Small intestine (tissue), 7 donors: Measurements from ENCODE around the gene GNMT. TPM values are rescaled to one million over a fixed set of nuclear protein-coding genes. Genes with fewer than 3 reads are reported as not detected.

ENCODE experiments used
- DNase-seq, 2 donors: peaks; one replicate each; pipeline versions ENCODE4 v3.0.0 to v3.0.0-alpha.2; 2013
- FAIRE-seq: peaks from 2 replicates; lab custom pipeline; 2012; peaks lifted over from hg19 to GRCh38; lab: Jason Lieb, UNC
- H3K27ac ChIP-seq, 3 donors: one replicate each; pipeline ENCODE4 v1.5.1; 2013; ENCODE audit warnings: low read length in 2 of 3, mild to moderate bottlenecking in 2 of 3, control low read depth in 1 of 3, inconsistent platforms in 1 of 3, low read depth in 1 of 3, moderate library complexity in 1 of 3
- H3K27me3 ChIP-seq, 3 donors: one replicate each; pipeline ENCODE4 v1.6.1; 2013; ENCODE audit warnings: low read length in 3 of 3, inconsistent platforms in 1 of 3; ENCODE audit not compliant: control insufficient read depth in 3 of 3, insufficient read depth in 3 of 3
- H3K36me3 ChIP-seq, 3 donors: one replicate each; pipeline ENCODE4 v1.6.1; 2013; ENCODE audit warnings: low read length in 3 of 3, inconsistent platforms in 1 of 3, low read depth in 1 of 3, mild to moderate bottlenecking in 1 of 3, moderate library complexity in 1 of 3; ENCODE audit not compliant: control insufficient read depth in 3 of 3, insufficient read depth in 2 of 3
- H3K4me1 ChIP-seq, 3 donors: one replicate each; pipeline ENCODE4 v1.6.1; 2013; ENCODE audit warnings: low read length in 2 of 3, inconsistent platforms in 1 of 3, low read depth in 1 of 3, mild to moderate bottlenecking in 1 of 3, moderate library complexity in 1 of 3; ENCODE audit not compliant: control insufficient read depth in 3 of 3, insufficient read depth in 2 of 3
- H3K4me3 ChIP-seq, 3 donors: one replicate each; pipeline ENCODE4 v1.5.1; 2013; ENCODE audit warnings: low read length in 3 of 3, control low read depth in 1 of 3, inconsistent platforms in 1 of 3, low read depth in 1 of 3, mild to moderate bottlenecking in 1 of 3, moderate library complexity in 1 of 3
- H3K9me3 ChIP-seq, 2 donors: one replicate each; pipeline ENCODE4 v1.6.1; 2013; ENCODE audit warnings: low read depth in 1 of 2, low read length in 1 of 2; ENCODE audit not compliant: control insufficient read depth in 2 of 2, insufficient read depth in 1 of 2
- WGBS, 3 donors: extraction: QIAGEN DNeasy Blood & Tissue Kit; methylation state at CpG; one replicate each; pipeline ENCODE4 v1.1.7; 2013; 5-methylcytosine and 5-hydroxymethylcytosine counted together
- polyA plus RNA-seq, 4 donors: library from polyadenylated mRNA; stranded (reverse) in 3 of 4; unstranded in 1 of 4; fragments of 200-250 nt in 3 of 4; fragments of 120-200 nt in 1 of 4; gene quantifications; one replicate each; pipeline versions ENCODE4 v1.2.1 to v1.2.3, GENCODE V29; 2013
- donor health status: healthy with polysubstance abuse.
- donor health status: control.
- donor health status: control.
- donor health status: Bipolar disorder and iron deficiency.
- donor health status: healthy.

Gene GNMT
- polyA plus RNA-seq, 4 donors, result 0.34 to 0.35 TPM; not detected in 2

DNA sequence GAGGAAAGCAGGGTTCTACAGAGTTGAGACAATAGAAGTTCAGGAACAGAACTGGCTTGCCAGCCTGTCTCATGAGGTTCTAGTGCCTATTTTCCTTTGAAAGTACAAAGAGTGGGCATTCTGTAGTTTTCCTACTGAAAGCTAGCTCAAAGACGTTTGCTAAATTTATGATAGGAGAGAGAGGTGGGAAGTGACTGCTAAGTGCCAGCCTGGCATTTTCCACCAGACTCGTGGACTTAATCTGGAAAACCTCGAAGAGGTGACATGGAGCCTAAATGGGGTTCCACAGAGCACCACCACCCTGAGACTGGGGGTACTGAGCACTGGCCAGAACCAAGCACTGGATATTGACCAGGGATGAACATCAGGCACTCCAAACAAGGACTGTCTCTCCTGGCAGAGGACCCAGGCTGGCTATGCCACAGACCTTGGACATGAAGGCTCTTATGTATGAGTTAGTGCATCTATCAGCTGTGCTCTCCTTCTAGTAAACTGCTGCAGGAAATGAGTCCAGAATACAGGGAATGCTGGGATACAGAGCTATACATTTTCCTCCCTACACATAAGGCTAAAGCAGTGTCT lies 11.3 kb downstream of the GNMT start:
- DNase-seq (no peak), FAIRE-seq (no peak)
- peaks cover 8 to 53% (median 19%) of the 10 kb centered on the region in 3 donors for H3K36me3 ChIP-seq
- H3K27me3 ChIP-seq, result no peaks in the 10 kb centered on the region
- no peak overlapping the region for H3K27ac ChIP-seq
- peaks cover 0 to 3% (median 0%) of the 10 kb centered on the region in 3 donors for H3K4me1 ChIP-seq
- WGBS, 3 donors, result 82 to 89% (median 86%) methylated on average over 3 of the region's 3 CpGs
- no peak overlapping the region for H3K4me3 ChIP-seq
- no peaks in the 10 kb centered on the region for H3K9me3 ChIP-seq

DNA sequence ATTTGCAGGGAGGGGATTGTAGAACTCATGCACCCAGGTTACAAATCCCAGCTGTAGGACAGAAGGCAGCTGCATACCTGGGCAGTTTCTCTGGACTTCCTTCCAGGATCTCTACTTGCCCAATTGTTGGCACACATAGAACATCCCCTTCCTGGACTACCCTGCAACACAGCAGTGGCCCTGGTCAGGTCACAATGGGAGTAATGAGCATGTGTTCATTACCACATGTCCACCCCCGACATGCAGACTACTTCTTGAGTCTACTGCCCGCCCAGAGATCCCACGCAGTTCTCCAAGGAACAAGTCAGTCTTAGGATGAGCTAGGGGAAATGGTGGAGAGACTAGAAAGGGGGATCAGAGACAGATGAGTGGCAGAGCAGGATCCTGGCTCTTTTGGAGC lies 13.4 kb downstream of the GNMT start:
- H3K27me3 ChIP-seq, result no peaks in the 10 kb centered on the region
- no peak for DNase-seq
- 87 to 98% (median 97%) methylated on average over 3 of the region's 3 CpGs for WGBS, 3 donors
- H3K4me1 ChIP-seq, result peaks cover 0 to 7% (median 3%) of the 10 kb centered on the region in 3 donors
- no peak for FAIRE-seq
- peaks cover 5 to 38% (median 5%) of the 10 kb centered on the region in 3 donors for H3K36me3 ChIP-seq
- no peak overlapping the region for H3K27ac ChIP-seq
- no peak overlapping the region for H3K4me3 ChIP-seq
- no peaks in the 10 kb centered on the region for H3K9me3 ChIP-seq

DNA sequence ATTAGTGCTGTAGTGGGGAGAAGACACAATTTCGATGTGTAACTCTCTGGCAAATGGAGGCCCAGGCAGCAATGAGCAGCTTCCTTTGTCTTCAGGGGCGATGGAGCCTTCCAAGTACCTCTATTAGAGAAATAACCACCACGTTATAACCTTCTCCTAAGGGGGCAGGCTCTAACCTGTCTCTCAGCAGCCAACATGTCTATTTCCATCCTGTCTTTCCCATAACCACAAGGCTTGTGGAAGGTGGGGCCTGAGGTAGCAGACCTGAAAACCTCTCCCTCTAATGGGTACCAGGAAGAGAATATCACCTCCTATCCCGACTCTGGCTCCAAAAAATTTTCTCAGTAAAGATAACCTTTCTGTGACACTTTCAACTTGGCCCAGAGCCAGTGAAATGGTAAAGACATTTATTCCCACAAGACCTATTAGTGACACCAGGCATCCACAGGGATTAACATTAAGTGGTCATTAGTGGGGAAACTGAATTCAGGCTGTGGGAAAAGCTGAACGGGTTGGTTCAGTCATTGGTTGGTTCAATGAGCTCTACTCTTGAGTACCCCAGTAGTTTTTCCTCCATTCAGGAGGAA lies 14.5 kb downstream of the GNMT start:
- Histone ChIP-seq H3K4me3 (no peak overlapping the region), H3K9me3 (no peaks in the 10 kb centered on the region), H3K36me3 (peaks cover 0 to 27% (median 5%) of the 10 kb centered on the region in 3 donors), H3K27ac (no peak overlapping the region), H3K4me1 (peaks cover 3 to 12% (median 8%) of the 10 kb centered on the region in 3 donors), H3K27me3 (no peaks in the 10 kb centered on the region)
- FAIRE-seq, result no peak
- 81 to 87% (median 84%) methylated on average over 5 of the region's 5 CpGs for WGBS, 3 donors
- DNase-seq, result no peak

DNA sequence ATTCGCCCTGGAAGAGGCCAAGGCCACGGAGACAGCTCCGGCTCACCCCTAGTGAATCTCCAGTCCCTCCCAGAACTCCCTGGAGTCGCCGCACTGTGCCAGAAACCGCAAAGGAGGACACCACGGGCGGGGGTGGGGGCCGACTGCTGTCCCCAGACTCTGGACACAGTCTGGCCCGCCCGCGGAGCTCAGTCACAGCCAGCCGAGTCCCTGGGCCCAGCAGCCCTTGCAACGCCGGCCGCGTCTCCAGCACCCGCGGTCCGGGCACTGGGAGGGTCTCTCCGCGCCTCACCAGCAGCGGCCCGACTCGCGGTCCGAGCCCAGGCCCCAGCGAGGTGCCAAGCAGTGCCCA lies 17.9 kb downstream of the GNMT start:
- no peak for FAIRE-seq

DNA sequence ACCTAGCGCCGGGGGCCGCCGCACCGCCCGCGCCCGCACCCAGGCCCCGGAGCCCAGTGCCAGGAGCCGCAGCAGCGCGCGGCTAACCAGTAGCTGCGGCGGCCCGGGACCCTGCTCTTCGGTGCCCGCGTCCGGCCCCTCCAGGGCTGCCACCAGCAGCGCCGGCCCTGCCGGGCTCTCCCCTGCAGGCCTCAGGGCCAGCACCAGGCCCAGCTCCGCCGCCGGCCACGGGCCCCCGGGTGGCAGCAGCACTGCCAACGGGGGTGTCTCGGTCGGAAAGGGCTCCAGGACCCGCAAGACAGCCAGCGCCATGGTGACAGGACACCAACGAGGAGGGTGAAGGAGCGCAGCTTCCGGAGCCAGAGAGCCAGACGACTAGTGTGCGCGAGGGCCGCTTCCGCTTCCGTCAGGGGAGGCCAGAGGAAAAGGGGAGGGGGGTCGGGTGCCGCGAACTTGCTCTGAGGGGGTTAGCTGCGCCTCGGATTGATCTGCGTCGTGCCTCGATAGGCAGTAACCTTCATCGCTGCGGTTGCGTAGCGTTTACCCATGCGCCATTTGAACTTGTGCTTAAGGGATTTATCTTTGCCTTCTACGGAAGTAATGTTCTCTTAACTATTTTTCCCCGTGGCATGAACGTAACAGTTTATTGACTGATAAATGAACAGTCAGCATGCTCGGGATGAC lies 18.4 kb downstream of the GNMT start, which contains the start of gene PEX6:
TSS of gene PEX6 (minus strand) at position 343 of the 684 bp plus-strand sequence. CDS start at position 312, 31 bp downstream.
- FAIRE-seq (no peak), DNase-seq (peak; percentile 93)
- WGBS, 3 donors, result 0% methylated on average over 45 to 59 of the region's 59 CpGs
- peak within 1 kb of the TSS; percentile 83 to 98 (median 97) for H3K27ac ChIP-seq
- H3K9me3 ChIP-seq, result no peaks in the 10 kb centered on the region
- peak within 1 kb of the TSS; percentile 62 to 94 (median 90) for H3K4me3 ChIP-seq
- H3K36me3 ChIP-seq, result peaks cover 0 to 9% (median 0%) of the 10 kb centered on the region in 3 donors
- H3K27me3 ChIP-seq, result no peaks in the 10 kb centered on the region
- H3K4me1 ChIP-seq, result peaks cover 3 to 14% (median 12%) of the 10 kb centered on the region in 3 donors

More for the DNA sequence above, 17.9 kb downstream of the GNMT start:
- peak overlapping the region; percentile 62 to 94 (median 90) for H3K4me3 ChIP-seq
- no peaks in the 10 kb centered on the region for H3K9me3 ChIP-seq
- H3K27ac ChIP-seq, result peak overlapping the region; percentile 83 to 98 (median 97)
- WGBS, 3 donors, result 0 to 1% (median 0%) methylated on average over 21 to 28 of the region's 28 CpGs
- peaks cover 0 to 15% (median 4%) of the 10 kb centered on the region in 3 donors for H3K36me3 ChIP-seq
- no peaks in the 10 kb centered on the region for H3K27me3 ChIP-seq
- DNase-seq, result peak; percentile 47 to 74
- H3K4me1 ChIP-seq, result peaks cover 3 to 12% (median 9%) of the 10 kb centered on the region in 3 donors

DNA sequence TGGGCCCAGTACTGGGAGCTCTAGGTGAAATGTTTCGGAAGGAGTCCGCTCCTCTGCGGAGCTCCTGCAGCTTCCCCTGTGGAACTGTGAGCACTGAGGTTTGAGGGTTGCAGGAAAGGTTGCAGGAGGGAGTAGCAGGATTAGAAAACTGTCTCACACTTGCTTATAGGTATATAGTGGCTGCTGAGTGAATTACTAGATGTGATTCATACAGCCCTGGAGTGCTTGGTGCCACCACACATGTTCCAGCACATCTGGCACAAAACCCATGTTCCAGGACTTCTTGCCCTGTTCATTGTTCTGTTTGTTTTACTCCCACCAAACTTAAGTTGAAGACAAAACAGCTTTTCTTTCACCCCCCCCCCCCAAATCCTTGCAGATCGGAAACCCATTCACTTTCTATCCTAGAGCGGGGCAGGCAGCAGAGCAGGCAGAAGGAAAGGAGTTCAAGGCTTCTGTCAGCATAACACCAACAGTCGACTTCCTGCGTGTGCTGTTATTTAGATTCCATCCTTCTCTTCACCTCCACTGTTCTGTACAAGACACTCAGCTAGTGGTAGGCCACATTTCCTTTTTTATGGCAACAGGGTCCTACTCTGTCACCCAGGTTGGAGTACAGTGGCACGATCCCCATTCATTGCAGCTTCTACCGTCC lies 19.1 kb downstream of the GNMT start:
- Histone ChIP-seq H3K27ac (peak overlapping the region; percentile 83 to 98 (median 97)), H3K27me3 (no peaks in the 10 kb centered on the region), H3K4me1 (peaks cover 3 to 14% (median 12%) of the 10 kb centered on the region in 3 donors), H3K9me3 (no peaks in the 10 kb centered on the region), H3K36me3 (peaks cover 0 to 8% (median 0%) of the 10 kb centered on the region in 3 donors), H3K4me3 (peak overlapping the region; percentile 62 to 94 (median 90))
- 47 to 52% (median 51%) methylated on average over 9 of the region's 9 CpGs for WGBS, 3 donors
- DNase-seq (no peak), FAIRE-seq (no peak)

DNA sequence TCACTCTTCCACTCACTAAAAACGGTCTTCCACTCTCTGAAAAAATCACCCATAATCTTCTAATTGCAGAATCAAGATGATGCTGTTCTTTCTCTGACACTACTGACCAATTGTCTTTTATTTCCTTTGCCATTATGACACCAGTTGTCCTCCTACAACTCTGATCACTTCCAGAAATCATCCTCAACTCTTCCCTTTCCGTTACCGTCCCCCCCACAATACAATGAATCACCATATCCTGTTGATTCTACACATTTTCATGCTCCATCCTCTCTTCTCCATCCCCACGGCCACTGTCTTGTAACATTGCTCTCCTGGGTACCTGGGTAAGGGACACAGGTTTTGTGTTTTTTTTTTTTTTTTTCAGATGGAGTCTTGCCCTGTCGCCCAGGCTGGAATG lies 21.3 kb downstream of the GNMT start:
- Histone ChIP-seq H3K36me3 (peaks cover 0 to 10% (median 0%) of the 10 kb centered on the region in 3 donors), H3K4me1 (peaks cover 7 to 29% (median 9%) of the 10 kb centered on the region in 3 donors), H3K4me3 (no peak overlapping the region), H3K27ac (no peak overlapping the region), H3K9me3 (no peaks in the 10 kb centered on the region), H3K27me3 (no peaks in the 10 kb centered on the region)
- FAIRE-seq, result no peak
- DNase-seq, result no peak
- 89 to 95% (median 92%) methylated on average over 5 of the region's 5 CpGs for WGBS, 3 donors
